GM12878 (cell line): Measurements from ENCODE around the gene PAM. TPM values are rescaled to one million over a fixed set of nuclear protein-coding genes. Genes with fewer than 3 reads are reported as not detected.

Experiments
- ATAC-seq: fragments of 200-7000 bp; cut with Tn5 transposase; 3 replicates; pipeline ENCODE4 v1.9.1; 2020; ENCODE audit warnings: mild to moderate bottlenecking, moderate library complexity
- BruUV-seq: library from RNA; stranded (reverse); fragments of 400-500 nt; replicated peaks from 2 replicates; lab custom pipeline; 2021; lab: Mats Ljungman, UMichigan
- CTCF ChIA-PET: fragments of 300-600 bp; sonication (Branson Sonifier 250); formaldehyde crosslinking; extraction: SDS; loops from one replicate; lab custom pipeline; 2021; ENCODE audit warnings: inconsistent platforms; lab: Yijun Ruan, JAX
- POLR2A ChIA-PET: fragments of 350-600 bp; formaldehyde crosslinking; extraction: SDS; loops from one replicate; lab custom pipeline; 2021; ENCODE audit warnings: inconsistent platforms; lab: Charles Lee
- RAD21 ChIA-PET: fragments of 300-600 bp; sonication (Branson Sonifier 250); formaldehyde crosslinking; loops from one replicate; lab custom pipeline; 2023; ENCODE audit warnings: antibody characterized with exemption; ENCODE audit not compliant: unreplicated experiment; lab: Charles Lee
- SMC1A ChIA-PET: fragments of 300-600 bp; sonication (Branson Sonifier 250); formaldehyde crosslinking; loops from one replicate; lab custom pipeline; 2023; ENCODE audit not compliant: unreplicated experiment, uncharacterized antibody; lab: Charles Lee
- DNase-seq: peaks from one replicate; pipeline ENCODE4 v3.0.0-alpha.2; 2011; ENCODE audit warnings: low read depth, low spot score
- FAIRE-seq: peaks from 3 replicates; lab custom pipeline; 2011; peaks lifted over from hg19 to GRCh38; lab: Jason Lieb, UNC
- H2AFZ ChIP-seq: 2 replicates; pipeline ENCODE4 v1.6.0; 2011; ENCODE audit warnings: low read depth, low read length, control low read depth; ENCODE audit not compliant: control insufficient read depth
- H3K27ac ChIP-seq: 2 replicates; pipeline ENCODE4 v1.5.1; 2011; ENCODE audit warnings: control low read depth; ENCODE audit not compliant: control insufficient read depth, insufficient read depth
- H3K27me3 ChIP-seq, 2 experiments: replicated peaks in 1 of 2; 2 replicates each; pipeline versions ENCODE4 v1.6.0 to v1.6.1; 2011; ENCODE audit warnings: low read length in 1 of 2; ENCODE audit not compliant: control insufficient read depth in 2 of 2, insufficient read depth in 2 of 2
- H3K36me3 ChIP-seq, 2 experiments: 2 replicates each; pipeline ENCODE4 v1.5.1; 2011; ENCODE audit warnings: low read length in 1 of 2; ENCODE audit not compliant: control insufficient read depth in 2 of 2, insufficient read depth in 2 of 2
- H3K4me1 ChIP-seq: 2 replicates; pipeline ENCODE4 v1.6.1; 2011; ENCODE audit warnings: mild to moderate bottlenecking, low read length, moderate library complexity, mixed read lengths; ENCODE audit not compliant: control insufficient read depth, insufficient read depth
- H3K4me2 ChIP-seq: 2 replicates; pipeline ENCODE4 v1.6.0; 2011; ENCODE audit warnings: control low read depth; ENCODE audit not compliant: control insufficient read depth, insufficient read depth
- H3K4me3 ChIP-seq: fragments of 200-600 bp; sonication (generic); 2 replicates; pipeline ENCODE4 v1.5.1; 2016
- H3K79me2 ChIP-seq: 2 replicates; pipeline ENCODE4 v1.6.0; 2011; ENCODE audit warnings: low read length; ENCODE audit not compliant: control insufficient read depth, insufficient read depth
- H3K9ac ChIP-seq: 2 replicates; pipeline ENCODE4 v1.8.0; 2011; ENCODE audit warnings: low read length, control low read depth, mixed read lengths; ENCODE audit not compliant: control insufficient read depth, insufficient read depth
- H3K9me3 ChIP-seq: replicated peaks from 3 replicates; pipeline ENCODE4 v1.5.1; 2011; ENCODE audit warnings: mild to moderate bottlenecking, low read length; ENCODE audit not compliant: control insufficient read depth, insufficient read depth
- H4K20me1 ChIP-seq: 2 replicates; pipeline ENCODE4 v1.6.0; 2011; ENCODE audit not compliant: control insufficient read depth, insufficient read depth
- BHLHE40 ChIP-seq, 2 experiments: fragments of 450-650 bp in 1 of 2; IDR thresholded peaks; 2 replicates each; pipeline ENCODE4 v1.6.1; 2011 to 2017; ENCODE audit warnings: low read depth in 2 of 2, borderline replicate concordance in 1 of 2, improper control_type of control experiment in 1 of 2, low read length in 1 of 2, mild to moderate bottlenecking in 1 of 2
- CBX5 ChIP-seq: sonication (generic); IDR thresholded peaks from 2 replicates; pipeline ENCODE4 v1.6.1; 2016; ENCODE audit warnings: low read depth, moderate library complexity, mild to moderate bottlenecking, inconsistent platforms
- EP300 ChIP-seq, 2 experiments: fragments of 150-350 bp in 1 of 2; IDR thresholded peaks; 2 replicates each; pipeline ENCODE4 v1.6.1; 2011 to 2012; ENCODE audit warnings: low read depth in 2 of 2, low read length in 2 of 2, borderline replicate concordance in 1 of 2, improper control_type of control experiment in 1 of 2, inconsistent platforms in 1 of 2; ENCODE audit not compliant: control insufficient read depth in 1 of 2
- IKZF2 ChIP-seq, 2 experiments: fragments of 450-650 bp; IDR thresholded peaks; 2 replicates each; pipeline ENCODE4 v1.6.1; 2017; ENCODE audit warnings: mild to moderate bottlenecking in 2 of 2, moderate library complexity in 2 of 2
- LARP7 ChIP-seq: fragments of 450-650 bp; IDR thresholded peaks from 2 replicates; pipeline ENCODE4 v1.6.1; 2017; ENCODE audit warnings: mild to moderate bottlenecking
- PML ChIP-seq: IDR thresholded peaks from 2 replicates; pipeline ENCODE4 v1.6.1; 2012; ENCODE audit warnings: low read length, inconsistent platforms
- RB1 ChIP-seq: fragments of 450-650 bp; formaldehyde crosslinking; IDR thresholded peaks from 2 replicates; pipeline ENCODE4 v1.6.1; 2017; ENCODE audit warnings: mild to moderate bottlenecking, borderline replicate concordance
- SRF ChIP-seq, 2 experiments: IDR thresholded peaks; 2 replicates each; pipeline ENCODE4 v1.6.1; 2011; ENCODE audit warnings: low read depth in 2 of 2, low read length in 2 of 2, mild to moderate bottlenecking in 1 of 2, moderate library complexity in 1 of 2
- USF2 ChIP-seq: IDR thresholded peaks from 2 replicates; pipeline ENCODE4 v1.6.1; 2011; ENCODE audit warnings: low read depth, low read length, improper control_type of control experiment, borderline replicate concordance
- WRNIP1 ChIP-seq: IDR thresholded peaks from 2 replicates; pipeline ENCODE4 v1.6.1; 2011; ENCODE audit warnings: low read depth, low read length, improper control_type of control experiment, borderline replicate concordance
- ZNF274 ChIP-seq: IDR thresholded peaks from one replicate; pipeline ENCODE4 v1.8.0; 2011; ENCODE audit not compliant: insufficient read length, insufficient read depth
- WGBS: methylation state at CpG from one replicate; pipeline ENCODE4 v1.1.6; 2016; ENCODE audit warnings: low lambda C conversion rate; ENCODE audit not compliant: insufficient replicate concordance, insufficient coverage; ENCODE audit errors: missing lambda C conversion rate; 5-methylcytosine and 5-hydroxymethylcytosine counted together
- in situ Hi-C: fragments of 300-500 bp; cut with MboI; formaldehyde crosslinking; loops from 9 replicates; pipeline ENCODE4 v1.14.3; 2018; ENCODE audit warnings: mixed read lengths
- intact Hi-C: fragments of 100-400 bp; cut with micrococcal nuclease; formaldehyde crosslinking; loops from one replicate; pipeline ENCODE4 v1.14.2; 2022; ENCODE audit not compliant: unreplicated experiment
- polyA plus RNA-seq, 11 experiments: library from polyadenylated mRNA; depleted of rRNA in 4 of 11; unstranded in 6 of 11; stranded (reverse) in 5 of 11; fragments of >200 nt; fragmentation: Nextera tagmentation in 4 of 11; fragmentation: Illumina TruSeq in 1 of 11; extraction: Ambion mirVana in 4 of 11; extraction: Trizol in 1 of 11; gene quantifications; 1 replicate in 1 of 11; 2 replicates in 10 of 11; pipeline versions ENCODE4 v1.2.1 to v1.2.3, GENCODE V29; 2011 to 2016; ENCODE audit warnings: inconsistent platforms in 2 of 11, missing spikeins in 2 of 11, low read depth in 1 of 11
- total RNA-seq, 4 experiments: library from RNA; depleted of rRNA in 3 of 4; stranded (reverse); fragments of >200 nt in 3 of 4; fragmentation: Illumina TruSeq in 1 of 4; extraction: Trizol in 1 of 4; gene quantifications; 2 replicates each; pipeline versions ENCODE4 v1.2.1 to v1.2.3, GENCODE V29; 2013 to 2021
- TF ChIP-seq, protein P1 (sequence below): fragments of 150-350 bp; IDR thresholded peaks from 2 replicates; pipeline ENCODE4 v1.6.1; 2016; ENCODE audit warnings: low read depth, low read length
- TF ChIP-seq, protein P2 (sequence below): fragments of 150-350 bp; IDR thresholded peaks from 2 replicates; pipeline ENCODE4 v1.6.1; 2014; ENCODE audit warnings: mild to moderate bottlenecking, low read depth, low read length

Gene PAM
- total and polyA plus RNA-seq, 10 of the 15 experiments (the other 5 are each of a cell fraction or from before 2014, with no cell fraction given): 5.5 to 72.5 (median 15.4) TPM

DNA sequence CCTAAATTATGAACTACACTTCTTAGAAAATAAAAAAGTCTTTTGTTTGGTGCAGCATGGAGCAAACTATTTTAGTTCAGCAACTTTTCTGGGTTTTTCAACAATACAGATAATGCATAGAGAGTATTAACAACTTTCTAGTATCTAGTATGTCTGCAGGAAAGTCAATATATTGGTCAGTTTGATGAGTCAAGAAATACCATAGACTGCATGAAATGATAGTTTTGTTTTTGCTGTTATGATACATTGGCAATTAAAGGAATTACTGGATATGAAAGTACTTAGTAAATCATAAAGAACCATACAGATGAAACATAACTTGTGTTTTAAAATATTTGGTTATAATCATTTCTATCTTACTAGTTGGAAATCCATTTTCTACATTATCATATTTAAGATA is 191.3 kb downstream of the PAM start:
- no peaks in the 10 kb centered on the region for H3K79me2 ChIP-seq
- ChIA-PET CTCF (no interaction called here), RAD21 (no interaction called here), POLR2A (no interaction called here), SMC1A (interaction anchor here (1.3 to 2.0 kb wide), 2 partner anchors 10 to 15 kb away, joined by 4 read pairs; no protein-coding TSS in a partner anchor)
- DNase-seq (no peak), ATAC-seq (no peak), FAIRE-seq (no peak)
- no peaks in the 10 kb centered on the region for H3K27me3 ChIP-seq
- no peak overlapping the region for H3K4me2 ChIP-seq
- intact Hi-C loops: no loop called here
- in situ Hi-C loops: no loop called here
- TF ChIP-seq WRNIP1 (no peak), PML (no peak), ZNF274 (no peak), RB1 (no peak)
- H3K4me3 ChIP-seq: no peak overlapping the region
- H3K9ac ChIP-seq: no peak overlapping the region
- no peak overlapping the region for H3K27ac ChIP-seq
- no peak overlapping the region for H2AFZ ChIP-seq
- no peaks in the 10 kb centered on the region for H3K9me3 ChIP-seq
- H3K36me3 ChIP-seq: no peaks in the 10 kb centered on the region
- no peaks in the 10 kb centered on the region for H3K4me1 ChIP-seq
- H4K20me1 ChIP-seq: no peaks in the 10 kb centered on the region
- BruUV-seq: no TSS peak

- ChIA-PET RAD21 (no interaction called here), CTCF (no interaction called here), POLR2A (no interaction called here), SMC1A (interaction anchor here (0.7 to 0.9 kb wide), 2 partner anchors 13 to 24 kb away, joined by 3 read pairs; no protein-coding TSS in a partner anchor)
- H3K9me3 ChIP-seq: no peaks in the 10 kb centered on the region
- no peak overlapping the region for H2AFZ ChIP-seq
- 65% methylated on average over 2 of the region's 2 CpGs for WGBS
- no peak overlapping the region for H3K27ac ChIP-seq
- intact Hi-C loops: no loop called here
- no peak overlapping the region for H3K4me3 ChIP-seq
- no peak for DNase-seq
- ATAC-seq: no peak
- H3K4me1 ChIP-seq: no peaks in the 10 kb centered on the region
- no peaks in the 10 kb centered on the region for H3K27me3 ChIP-seq
- H3K4me2 ChIP-seq: no peak overlapping the region
- H4K20me1 ChIP-seq: no peaks in the 10 kb centered on the region
- in situ Hi-C loops: no loop called here
- H3K9ac ChIP-seq: no peak overlapping the region
- H3K36me3 ChIP-seq: no peaks in the 10 kb centered on the region; a peak in 1 of 4 replicates
- H3K79me2 ChIP-seq: no peaks in the 10 kb centered on the region
- FAIRE-seq: no peak
- no TSS peak for BruUV-seq
- TF ChIP-seq EP300 (IDR thresholded peaks at IDR 0.05; ENCODE audit: borderline replicate concordance in 1 of 2, control insufficient read depth in 1 of 2, low read depth in 2 of 2, low read length in 2 of 2) (no peak), USF2 (no peak), SRF (IDR thresholded peaks at IDR 0.05; ENCODE audit: low read depth in 2 of 2, low read length in 2 of 2) (no peak), CBX5 (no peak), IKZF2 (IDR thresholded peaks at IDR 0.05) (no peak), LARP7 (no peak), RB1 (no peak), BHLHE40 (IDR thresholded peaks at IDR 0.05; ENCODE audit: borderline replicate concordance in 1 of 2, low read depth in 2 of 2, low read length in 1 of 2) (no peak)
- TF ChIP-seq, protein P1, sequence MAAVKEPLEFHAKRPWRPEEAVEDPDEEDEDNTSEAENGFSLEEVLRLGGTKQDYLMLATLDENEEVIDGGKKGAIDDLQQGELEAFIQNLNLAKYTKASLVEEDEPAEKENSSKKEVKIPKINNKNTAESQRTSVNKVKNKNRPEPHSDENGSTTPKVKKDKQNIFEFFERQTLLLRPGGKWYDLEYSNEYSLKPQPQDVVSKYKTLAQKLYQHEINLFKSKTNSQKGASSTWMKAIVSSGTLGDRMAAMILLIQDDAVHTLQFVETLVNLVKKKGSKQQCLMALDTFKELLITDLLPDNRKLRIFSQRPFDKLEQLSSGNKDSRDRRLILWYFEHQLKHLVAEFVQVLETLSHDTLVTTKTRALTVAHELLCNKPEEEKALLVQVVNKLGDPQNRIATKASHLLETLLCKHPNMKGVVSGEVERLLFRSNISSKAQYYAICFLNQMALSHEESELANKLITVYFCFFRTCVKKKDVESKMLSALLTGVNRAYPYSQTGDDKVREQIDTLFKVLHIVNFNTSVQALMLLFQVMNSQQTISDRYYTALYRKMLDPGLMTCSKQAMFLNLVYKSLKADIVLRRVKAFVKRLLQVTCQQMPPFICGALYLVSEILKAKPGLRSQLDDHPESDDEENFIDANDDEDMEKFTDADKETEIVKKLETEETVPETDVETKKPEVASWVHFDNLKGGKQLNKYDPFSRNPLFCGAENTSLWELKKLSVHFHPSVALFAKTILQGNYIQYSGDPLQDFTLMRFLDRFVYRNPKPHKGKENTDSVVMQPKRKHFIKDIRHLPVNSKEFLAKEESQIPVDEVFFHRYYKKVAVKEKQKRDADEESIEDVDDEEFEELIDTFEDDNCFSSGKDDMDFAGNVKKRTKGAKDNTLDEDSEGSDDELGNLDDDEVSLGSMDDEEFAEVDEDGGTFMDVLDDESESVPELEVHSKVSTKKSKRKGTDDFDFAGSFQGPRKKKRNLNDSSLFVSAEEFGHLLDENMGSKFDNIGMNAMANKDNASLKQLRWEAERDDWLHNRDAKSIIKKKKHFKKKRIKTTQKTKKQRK: no peak
- TF ChIP-seq, protein P2, sequence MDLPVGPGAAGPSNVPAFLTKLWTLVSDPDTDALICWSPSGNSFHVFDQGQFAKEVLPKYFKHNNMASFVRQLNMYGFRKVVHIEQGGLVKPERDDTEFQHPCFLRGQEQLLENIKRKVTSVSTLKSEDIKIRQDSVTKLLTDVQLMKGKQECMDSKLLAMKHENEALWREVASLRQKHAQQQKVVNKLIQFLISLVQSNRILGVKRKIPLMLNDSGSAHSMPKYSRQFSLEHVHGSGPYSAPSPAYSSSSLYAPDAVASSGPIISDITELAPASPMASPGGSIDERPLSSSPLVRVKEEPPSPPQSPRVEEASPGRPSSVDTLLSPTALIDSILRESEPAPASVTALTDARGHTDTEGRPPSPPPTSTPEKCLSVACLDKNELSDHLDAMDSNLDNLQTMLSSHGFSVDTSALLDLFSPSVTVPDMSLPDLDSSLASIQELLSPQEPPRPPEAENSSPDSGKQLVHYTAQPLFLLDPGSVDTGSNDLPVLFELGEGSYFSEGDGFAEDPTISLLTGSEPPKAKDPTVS: no peak
These were observed 191.9 kb downstream of the PAM start for GRCh38 chr5:102946971-102947370.
